Suprapubic skin (tissue), 4 donors: ENCODE measurements around the gene CNTNAP4. TPM values are rescaled to one million over a fixed set of nuclear protein-coding genes. Genes with fewer than 3 reads are reported as not detected.

Source experiments
- DNase-seq, 2 donors: peaks; one replicate each; pipeline ENCODE4 v3.0.0-alpha.2; 2019; ENCODE audit warnings: low spot score in 2 of 2
- H3K27ac ChIP-seq: fragments of 200-600 bp; sonication (generic); one replicate; pipeline ENCODE4 v1.5.1; 2019
- H3K27me3 ChIP-seq: fragments of 200-600 bp; sonication (generic); one replicate; pipeline ENCODE4 v1.5.1; 2019
- H3K36me3 ChIP-seq: fragments of 200-600 bp; sonication (generic); one replicate; pipeline ENCODE4 v1.5.1; 2019
- H3K4me1 ChIP-seq: fragments of 200-600 bp; sonication (generic); one replicate; pipeline ENCODE4 v1.5.1; 2019
- H3K4me3 ChIP-seq: fragments of 200-600 bp; sonication (generic); one replicate; pipeline ENCODE4 v1.5.1; 2019; ENCODE audit warnings: mild to moderate bottlenecking
- H3K9me3 ChIP-seq: fragments of 200-600 bp; sonication (generic); one replicate; pipeline ENCODE4 v1.5.1; 2019
- CTCF ChIP-seq, 2 donors: fragments of 200-600 bp in 1 of 2; fragments of 450-650 bp in 1 of 2; sonication (generic) in 1 of 2; IDR thresholded peaks; one replicate each; pipeline ENCODE4 v1.5.1; 2016 to 2019; ENCODE audit warnings: antibody characterized with exemption in 2 of 2, mild to moderate bottlenecking in 1 of 2, moderate library complexity in 1 of 2
- EP300 ChIP-seq: sonication (generic); formaldehyde crosslinking; IDR thresholded peaks from one replicate; pipeline ENCODE4 v1.6.1; 2017; ENCODE audit warnings: antibody characterized with exemption
- POLR2A ChIP-seq, 2 donors: fragments of 450-650 bp; IDR thresholded peaks; one replicate each; pipeline ENCODE4 v1.6.1; 2017; ENCODE audit warnings: antibody characterized with exemption in 2 of 2, mild to moderate bottlenecking in 2 of 2, moderate library complexity in 2 of 2
- POLR2AphosphoS5 ChIP-seq, 3 donors: sonication (generic); formaldehyde crosslinking; IDR thresholded peaks; one replicate each; pipeline ENCODE4 v1.6.1; 2017; ENCODE audit warnings: antibody characterized with exemption in 3 of 3
- WGBS: methylation state at CpG from one replicate; pipeline ENCODE4 v1.1.5; 2018; 5-methylcytosine and 5-hydroxymethylcytosine counted together
- total RNA-seq, 4 donors: library from RNA; depleted of rRNA; stranded (reverse); fragments of >200 nt; gene quantifications; one replicate each; pipeline ENCODE4 v1.1.0, GENCODE V29; 2016

The CNTNAP4 gene
- total RNA-seq, 4 donors from 2014 or later = not detected

GRCh38 chr16:76446251-76446650, 169.1 kb downstream of the CNTNAP4 start:
- H3K9me3 ChIP-seq = no peaks in the 10 kb centered on the region
- no peak for DNase-seq
- H3K4me3 ChIP-seq = no peak overlapping the region
- no peaks in the 10 kb centered on the region for H3K36me3 ChIP-seq
- no peaks in the 10 kb centered on the region for H3K27me3 ChIP-seq
- no peak overlapping the region for H3K27ac ChIP-seq
- H3K4me1 ChIP-seq = no peaks in the 10 kb centered on the region
- no peak for TF ChIP-seq POLR2AphosphoS5 (IDR thresholded peaks at IDR 0.05)
- 46% methylated on average over 3 of the region's 3 CpGs for WGBS

GRCh38 chr16:76450890-76451289, 173.7 kb downstream of the CNTNAP4 start:
- Histone ChIP-seq H3K36me3 (no peaks in the 10 kb centered on the region), H3K27ac (no peak overlapping the region), H3K4me1 (no peaks in the 10 kb centered on the region), H3K9me3 (no peaks in the 10 kb centered on the region), H3K4me3 (no peak overlapping the region), H3K27me3 (no peaks in the 10 kb centered on the region)
- WGBS = 62% methylated on average over 6 of the region's 6 CpGs
- TF ChIP-seq EP300 = no peak
- TF ChIP-seq POLR2A (IDR thresholded peaks at IDR 0.05) = no peak
- no peak for TF ChIP-seq CTCF (IDR thresholded peaks at IDR 0.05)
- no peak for TF ChIP-seq POLR2AphosphoS5 (IDR thresholded peaks at IDR 0.05)
- no peak for DNase-seq

GRCh38 chr16:76455257-76455656, 178.1 kb downstream of the CNTNAP4 start:
- Histone ChIP-seq H3K27ac (no peak overlapping the region), H3K27me3 (no peaks in the 10 kb centered on the region), H3K36me3 (no peaks in the 10 kb centered on the region), H3K4me3 (no peak overlapping the region), H3K9me3 (no peaks in the 10 kb centered on the region), H3K4me1 (no peaks in the 10 kb centered on the region)
- 67% methylated on average over 3 of the region's 3 CpGs for WGBS
- TF ChIP-seq CTCF (IDR thresholded peaks at IDR 0.05) = no peak
- TF ChIP-seq POLR2AphosphoS5 (IDR thresholded peaks at IDR 0.05) = no peak
- TF ChIP-seq EP300 = no peak
- no peak for DNase-seq

- Histone ChIP-seq H3K27ac (no peak overlapping the region), H3K9me3 (no peaks in the 10 kb centered on the region), H3K27me3 (no peaks in the 10 kb centered on the region), H3K4me1 (no peaks in the 10 kb centered on the region), H3K4me3 (no peak overlapping the region), H3K36me3 (no peaks in the 10 kb centered on the region)
- 59% methylated on average over 5 of the region's 5 CpGs for WGBS
- TF ChIP-seq EP300 (no peak), POLR2A (IDR thresholded peaks at IDR 0.05) (no peak), CTCF (IDR thresholded peaks at IDR 0.05) (no peak), POLR2AphosphoS5 (IDR thresholded peaks at IDR 0.05) (no peak)
- no peak for DNase-seq
Measured at GRCh38 chr16:76456016-76456415, 178.8 kb downstream of the CNTNAP4 start.

GRCh38 chr16:76459111-76459510, 181.9 kb downstream of the CNTNAP4 start:
- Histone ChIP-seq H3K27ac (no peak overlapping the region), H3K4me1 (no peaks in the 10 kb centered on the region), H3K9me3 (no peaks in the 10 kb centered on the region), H3K36me3 (no peaks in the 10 kb centered on the region), H3K27me3 (no peaks in the 10 kb centered on the region), H3K4me3 (no peak overlapping the region)
- 82% methylated on average over 2 of the region's 2 CpGs for whole genome bisulfite sequencing
- no peak for DNase-seq
- no peak for TF ChIP-seq POLR2AphosphoS5 (IDR thresholded peaks at IDR 0.05)
- TF ChIP-seq CTCF (IDR thresholded peaks at IDR 0.05) = no peak
- TF ChIP-seq POLR2A (IDR thresholded peaks at IDR 0.05) = no peak
- TF ChIP-seq EP300 = no peak

- no peak for TF ChIP-seq EP300
- TF ChIP-seq POLR2A (IDR thresholded peaks at IDR 0.05) = no peak
- no peak for TF ChIP-seq POLR2AphosphoS5 (IDR thresholded peaks at IDR 0.05)
- TF ChIP-seq CTCF (IDR thresholded peaks at IDR 0.05) = no peak
- H3K27me3 ChIP-seq = no peaks in the 10 kb centered on the region
- DNase-seq = no peak
- H3K27ac ChIP-seq = no peak overlapping the region
- WGBS = 73% methylated on average over 8 of the region's 8 CpGs
- H3K4me3 ChIP-seq = no peak overlapping the region
- H3K9me3 ChIP-seq = no peaks in the 10 kb centered on the region
- no peaks in the 10 kb centered on the region for H3K36me3 ChIP-seq
- H3K4me1 ChIP-seq = no peaks in the 10 kb centered on the region
Measured at GRCh38 chr16:76461836-76462235, 184.6 kb downstream of the CNTNAP4 start.
